GM21367 (cell line): Measurements from ENCODE around the gene SLC9A3.

ENCODE experiments used
- ATAC-seq: cut with Tn5 transposase; IDR thresholded peaks from one replicate; pipeline ENCODE4 v1.9.1; 2021; ENCODE audit not compliant: unreplicated experiment

SLC9A3 gene

DNA sequence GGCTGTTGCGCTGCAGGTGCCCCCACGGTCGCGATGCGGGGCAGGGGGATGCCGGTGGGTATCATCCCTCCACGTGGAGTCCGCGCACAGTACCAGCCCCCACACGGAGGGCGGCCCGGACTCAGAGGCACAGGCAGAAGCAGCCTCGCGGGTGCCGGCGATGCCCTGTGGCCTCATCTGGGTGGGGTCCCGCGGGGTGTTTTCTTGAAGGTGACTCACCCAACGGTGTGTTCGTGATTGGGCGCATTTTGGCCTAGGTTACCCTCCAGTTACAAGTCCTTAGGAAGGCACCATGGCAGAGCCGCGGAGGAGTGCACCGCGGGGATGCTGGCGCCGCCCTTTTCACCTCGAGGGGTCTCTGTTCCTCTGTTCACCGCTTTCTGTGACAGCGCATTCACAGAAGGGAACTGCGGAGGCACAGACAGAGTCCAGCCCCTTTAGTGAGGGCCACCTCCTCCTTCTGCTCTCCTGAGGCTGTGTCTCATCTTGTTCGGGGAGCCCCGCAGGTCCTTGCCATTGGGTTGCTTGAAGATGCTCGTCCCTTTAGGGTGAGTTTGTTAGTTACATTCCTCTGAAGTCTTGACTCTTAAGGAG is 102.9 kb downstream of the SLC9A3 start:
- no peak for ATAC-seq

DNA sequence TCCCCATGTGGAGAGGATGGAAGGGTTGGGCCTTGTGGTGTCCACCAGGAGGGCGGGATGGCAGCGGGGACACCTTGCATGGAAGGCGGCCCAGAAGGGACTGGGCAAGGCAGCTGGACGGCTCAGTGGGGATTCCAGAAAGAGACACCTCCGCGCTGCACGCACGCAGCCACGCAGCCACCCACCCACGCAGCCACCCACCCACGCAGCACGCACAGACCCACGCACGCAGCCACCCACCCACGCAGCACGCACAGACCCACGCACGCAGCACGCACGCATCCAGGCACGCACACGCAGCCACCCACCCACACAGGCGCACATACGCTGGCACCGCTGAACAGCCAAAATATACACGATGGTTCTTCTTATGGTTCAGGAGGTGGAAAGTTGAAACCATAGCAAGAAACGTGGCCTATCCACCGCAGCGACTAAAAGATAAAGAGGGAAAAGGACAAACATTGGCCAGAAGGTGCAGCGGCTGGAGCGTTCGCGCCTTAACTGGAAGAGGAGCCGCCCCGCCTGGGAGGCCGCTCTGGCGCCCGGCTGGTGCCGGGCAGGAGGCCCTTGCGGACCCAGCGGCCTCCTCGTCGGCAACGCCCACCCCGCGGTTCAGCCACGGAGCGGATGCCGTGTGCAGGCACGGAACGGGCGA is 103.5 kb downstream of the SLC9A3 start:
- no peak for ATAC-seq
